ENCODE results near the gene AKR1C1.

DNA sequence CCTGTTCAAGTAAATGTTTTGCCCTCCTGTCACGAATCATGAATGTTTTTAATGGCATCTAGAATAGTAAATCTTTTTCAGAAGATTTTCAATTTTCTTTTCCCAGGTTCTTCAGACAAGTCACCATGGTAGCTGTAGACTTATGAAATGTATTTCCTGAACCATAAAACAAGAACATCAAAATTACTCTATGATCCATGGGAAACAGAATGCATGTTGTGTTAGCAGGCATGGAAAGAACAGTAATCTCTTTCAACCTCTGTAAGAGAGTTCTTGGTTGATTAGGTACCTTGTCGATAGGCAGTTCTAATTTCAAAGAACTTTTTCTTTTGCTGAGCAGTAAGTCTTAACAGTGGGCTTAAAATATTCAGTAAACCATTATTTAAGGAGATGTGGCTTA, 17.6 kb downstream of the AKR1C1 start:
- TF ChIP-seq PATZ1 (CRISPR knock-in tag; IDR thresholded peaks at IDR 0.05; ENCODE audit: borderline replicate concordance) (no peak), OSR1 (CRISPR knock-in tag; IDR thresholded peaks at IDR 0.05) (no peak), RARB (CRISPR knock-in tag; IDR thresholded peaks at IDR 0.05) (no peak), SNAI2 (CRISPR knock-in tag; IDR thresholded peaks at IDR 0.05) (no peak)
